GM18511 (cell line): ENCODE results near the gene NECTIN2.
"Not testable (repeated sequence)": the region's sequence is repeated elsewhere in the genome, so short reads cannot be mapped to it uniquely, and the experiment has no call there.

Experiments
- ATAC-seq: cut with Tn5 transposase; IDR thresholded peaks from one replicate; pipeline ENCODE4 v1.9.1; 2021; ENCODE audit warnings: mild to moderate bottlenecking, moderate library complexity; ENCODE audit not compliant: unreplicated experiment

The NECTIN2 gene

DNA sequence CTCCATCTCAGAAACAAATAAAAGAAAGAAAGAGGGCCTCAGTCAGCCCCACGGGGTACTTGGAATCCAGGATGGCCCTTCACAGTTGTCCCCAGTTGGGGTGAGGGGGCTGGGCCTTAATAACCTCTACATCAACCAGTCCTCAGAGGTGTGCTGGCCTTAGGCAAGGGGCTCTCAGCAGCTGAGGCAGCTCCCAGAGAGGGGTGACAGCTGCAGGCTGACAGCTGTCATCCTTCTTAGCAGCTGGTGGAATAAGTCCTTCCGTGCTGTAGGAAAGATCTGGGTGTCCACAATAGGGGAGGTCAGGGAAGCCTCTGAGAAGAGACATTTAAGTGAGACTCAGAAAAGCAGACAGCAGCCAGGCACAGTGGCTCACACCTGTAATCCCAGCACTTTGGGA lies 29.8 kb upstream of the NECTIN2 start:
- no peak for ATAC-seq

GRCh38 chr19:44817725-44818465 lies 28.2 kb upstream of the NECTIN2 start:
- ATAC-seq, result no peak

- ATAC-seq, result no peak
These were observed 27.5 kb upstream of the NECTIN2 start for GRCh38 chr19:44818466-44819031.

- ATAC-seq, result no peak
These were observed 26.8 kb upstream of the NECTIN2 start for GRCh38 chr19:44819246-44819832.

GRCh38 chr19:44820648-44821609 lies 25.2 kb upstream of the NECTIN2 start:
- ATAC-seq, result no peak

DNA sequence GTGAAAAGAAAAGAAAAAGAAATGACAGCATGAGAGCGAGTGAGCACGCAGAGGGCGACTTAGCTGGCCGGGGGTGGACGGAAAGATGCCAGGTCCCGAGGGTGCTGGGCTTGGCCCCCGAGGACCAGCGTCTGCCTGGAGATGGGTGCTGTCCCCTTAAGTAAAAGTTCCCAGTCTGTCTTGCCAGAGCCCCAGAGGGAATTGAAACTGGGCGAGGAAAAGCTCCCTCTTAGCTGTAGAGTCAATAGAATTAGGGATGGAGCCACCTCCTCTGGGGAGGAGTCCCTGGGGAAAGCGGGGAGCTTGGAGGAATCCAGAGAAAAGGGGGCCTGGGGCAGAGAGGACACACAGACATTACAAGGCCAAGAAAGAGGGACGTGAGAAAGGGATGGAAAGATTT lies 23.9 kb upstream of the NECTIN2 start:
- no peak for ATAC-seq

DNA sequence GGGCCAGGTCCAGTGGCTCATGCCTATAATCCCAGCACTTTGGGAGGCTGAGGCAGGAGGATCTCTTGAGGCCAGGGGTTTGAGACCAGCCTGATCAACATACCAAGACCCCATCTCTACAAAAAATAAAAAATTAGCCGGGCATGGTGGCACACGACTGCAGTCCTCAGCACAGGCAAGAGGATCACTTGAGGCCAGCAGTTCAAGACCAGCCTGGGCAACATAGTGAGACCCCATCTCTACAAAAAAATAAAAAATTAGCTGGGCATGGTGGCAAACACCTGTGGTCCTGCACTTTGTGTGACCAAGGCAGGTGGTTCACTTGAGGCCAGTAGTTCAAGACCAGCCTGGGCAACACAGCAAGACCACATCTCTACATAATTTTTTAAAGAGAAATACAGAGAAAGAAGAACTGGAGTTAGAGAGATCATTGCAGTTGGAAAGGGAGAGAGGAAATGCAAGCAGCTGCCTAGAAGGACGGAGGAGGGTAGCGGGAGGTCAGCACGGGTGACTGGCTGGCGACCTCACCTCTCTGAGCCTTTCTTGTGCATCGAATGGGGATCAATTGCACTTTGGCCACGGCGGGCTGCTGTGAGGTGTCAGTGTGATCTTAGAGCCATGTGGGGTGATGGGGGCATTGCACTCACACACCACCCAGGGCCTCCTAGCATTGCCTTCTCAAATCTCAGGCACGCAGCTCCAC lies 23.3 kb upstream of the NECTIN2 start:
- ATAC-seq, result no peak

- ATAC-seq, result no peak
These were observed 22.8 kb upstream of the NECTIN2 start for GRCh38 chr19:44823373-44823698.

- no peak for ATAC-seq
These were observed 21.3 kb upstream of the NECTIN2 start for GRCh38 chr19:44824761-44825160.

GRCh38 chr19:44832875-44833274 lies 13.2 kb upstream of the NECTIN2 start:
- not testable (repeated sequence) for ATAC-seq

- not testable (repeated sequence) for ATAC-seq
These were observed 11.7 kb upstream of the NECTIN2 start for GRCh38 chr19:44834399-44834798.

- no peak for ATAC-seq
These were observed 6.8 kb upstream of the NECTIN2 start for GRCh38 chr19:44839276-44839675.

- ATAC-seq, result no peak
These were observed 5.3 kb upstream of the NECTIN2 start for GRCh38 chr19:44840811-44841210.

DNA sequence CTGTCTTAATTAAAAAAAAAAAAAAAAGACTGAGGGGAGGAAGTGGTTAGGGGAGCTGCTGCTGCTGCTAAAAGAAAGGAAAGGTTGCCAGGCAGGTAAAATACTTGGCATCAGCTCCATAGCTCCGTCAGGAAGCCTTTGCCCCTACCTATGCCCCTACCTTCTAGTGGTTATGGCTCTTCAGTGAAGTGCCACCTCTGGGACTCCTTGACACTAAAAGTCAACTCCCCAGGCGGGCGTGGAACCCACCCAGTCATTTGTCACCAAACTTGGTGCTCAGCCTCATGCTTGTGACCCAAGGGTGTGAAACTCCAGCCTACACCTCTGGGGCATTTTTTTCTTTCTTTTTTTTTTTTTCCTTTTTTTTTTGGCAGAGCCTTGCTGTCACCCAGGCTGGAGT lies 4.9 kb upstream of the NECTIN2 start:
- no peak for ATAC-seq

DNA sequence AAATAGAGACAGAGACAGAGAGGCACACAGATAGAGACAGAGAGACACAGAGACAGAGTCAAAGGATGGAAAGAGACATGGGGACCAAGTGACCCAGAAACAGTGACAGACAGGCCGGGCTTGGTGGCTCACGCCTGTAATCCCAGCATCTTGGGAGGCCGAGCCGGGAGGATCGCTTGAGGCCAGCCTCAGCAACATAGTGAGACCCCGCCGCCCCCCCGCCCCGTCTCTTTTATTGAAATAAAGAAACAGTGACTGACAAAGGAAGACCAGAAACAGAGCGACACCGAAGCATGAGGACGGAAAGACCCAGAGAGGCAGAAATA lies 848 bp upstream of the NECTIN2 start:
- no peak for ATAC-seq

GRCh38 chr19:44846455-44847143 lies 502 bp downstream of the NECTIN2 start:
- ATAC-seq, result no peak

DNA sequence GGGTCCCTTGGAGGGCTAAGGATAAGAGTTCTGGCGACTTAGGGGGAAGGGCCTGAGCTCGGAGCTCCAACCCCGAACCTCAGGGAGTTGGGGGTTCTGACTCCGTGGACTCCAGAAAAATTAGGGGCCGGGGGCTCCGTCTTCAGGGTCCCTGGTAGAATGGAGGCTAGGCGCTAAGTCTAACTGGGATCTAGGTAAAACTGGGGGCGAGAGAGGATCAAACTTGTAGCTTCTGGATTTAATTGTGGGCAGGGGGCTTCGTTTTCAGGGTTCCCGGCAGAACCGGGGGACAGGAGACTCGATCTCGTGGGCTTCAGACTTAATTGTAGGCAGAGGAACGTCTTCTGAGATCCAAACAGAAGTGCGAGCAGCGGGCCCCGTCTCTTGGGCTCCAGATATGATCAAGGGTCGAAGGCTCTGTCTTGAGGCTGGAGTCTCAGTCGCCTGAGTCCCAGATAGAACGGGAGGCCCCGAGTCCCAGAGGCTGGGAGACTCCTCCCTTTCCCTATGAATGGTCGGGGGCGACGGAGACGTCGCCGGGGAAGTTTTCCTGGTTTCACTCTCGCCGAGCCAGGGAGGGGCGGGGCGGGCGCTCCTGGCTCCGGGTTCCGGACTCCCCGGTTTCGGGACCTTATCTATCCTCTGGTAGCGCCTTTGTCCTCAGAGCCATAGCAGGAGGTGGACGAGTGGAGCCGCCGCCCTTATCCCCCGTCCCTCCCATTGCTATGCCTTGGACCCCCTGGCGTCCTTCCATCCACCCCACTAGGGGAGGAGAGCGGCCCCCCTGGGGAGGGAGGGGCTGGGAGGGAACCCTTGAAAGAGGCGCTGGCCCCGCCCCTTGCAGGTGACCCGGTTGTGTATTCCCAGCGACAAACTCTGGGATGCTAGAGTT lies 1.3 kb downstream of the NECTIN2 start:
- no peak for ATAC-seq

DNA sequence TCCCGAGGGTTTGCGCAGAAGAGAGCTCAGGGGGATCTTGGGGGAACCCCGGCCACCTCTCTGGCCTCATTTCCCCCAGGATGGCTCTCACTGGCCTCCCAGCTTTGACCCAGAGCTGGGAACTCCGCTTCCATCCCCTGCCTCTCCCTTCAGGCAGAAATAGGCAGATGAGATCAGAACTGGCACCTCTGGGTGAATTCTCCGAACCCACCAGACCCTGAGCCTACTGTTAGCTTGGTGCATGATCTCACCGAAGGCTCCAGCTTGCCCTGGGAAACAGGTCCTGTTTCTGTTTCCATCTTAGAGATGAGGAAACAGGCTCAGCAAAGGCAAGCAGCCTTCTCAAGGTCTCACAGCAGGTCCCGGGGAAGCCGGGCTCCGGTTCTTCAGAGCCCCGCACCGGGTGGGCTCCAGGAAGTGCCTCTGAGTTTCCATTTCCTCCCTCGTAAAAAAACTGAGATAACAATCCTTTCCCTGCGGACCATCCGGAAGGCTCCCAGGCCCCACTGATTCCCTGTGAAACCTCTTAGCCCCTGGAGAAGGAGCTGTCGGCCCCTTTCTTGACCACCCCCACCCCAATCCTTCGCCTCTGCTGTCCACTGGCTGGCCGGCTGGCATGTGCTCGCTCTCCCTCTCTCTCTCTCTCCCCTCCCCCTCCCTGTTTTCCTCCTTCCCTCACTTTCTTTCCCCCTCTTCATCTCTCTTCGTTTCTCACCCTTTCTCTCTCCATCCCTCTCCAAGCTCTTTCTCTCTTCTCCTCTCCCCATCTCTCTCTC lies 2.1 kb downstream of the NECTIN2 start:
- ATAC-seq, result no peak
